ENCODE results near the gene ARHGAP28. TPM values are rescaled to one million over a fixed set of nuclear protein-coding genes. Genes with fewer than 3 reads are reported as not detected.
"Not testable (repeated sequence)": the region's sequence is repeated elsewhere in the genome, so short reads cannot be mapped to it uniquely, and the experiment has no call there.

The ARHGAP28 gene
- total RNA-seq, 1 donor from 2014 or later: 117 TPM

DNA sequence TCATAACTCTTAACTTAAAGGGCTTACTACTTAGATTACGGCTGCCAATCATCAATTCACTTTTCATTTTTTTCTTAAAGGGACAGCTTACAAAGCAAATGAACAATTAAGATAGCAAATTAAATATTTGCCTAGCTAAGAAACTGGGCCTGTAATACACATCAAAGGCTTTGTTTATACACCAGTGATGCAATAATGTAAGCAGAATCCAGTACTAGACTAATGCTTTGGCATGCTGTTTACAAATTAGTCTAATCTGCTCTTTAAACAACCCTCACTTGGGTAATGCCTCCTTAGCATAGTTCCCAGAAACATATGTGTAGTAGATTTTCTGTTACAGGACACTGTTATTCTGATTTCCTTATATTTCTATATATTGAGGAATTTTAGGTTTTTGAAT lies 105.8 kb downstream of the ARHGAP28 start:
- peaks cover 4% of the 10 kb centered on the region for H3K9me3 Mint-ChIP-seq (ENCODE audit: low read depth)

DNA sequence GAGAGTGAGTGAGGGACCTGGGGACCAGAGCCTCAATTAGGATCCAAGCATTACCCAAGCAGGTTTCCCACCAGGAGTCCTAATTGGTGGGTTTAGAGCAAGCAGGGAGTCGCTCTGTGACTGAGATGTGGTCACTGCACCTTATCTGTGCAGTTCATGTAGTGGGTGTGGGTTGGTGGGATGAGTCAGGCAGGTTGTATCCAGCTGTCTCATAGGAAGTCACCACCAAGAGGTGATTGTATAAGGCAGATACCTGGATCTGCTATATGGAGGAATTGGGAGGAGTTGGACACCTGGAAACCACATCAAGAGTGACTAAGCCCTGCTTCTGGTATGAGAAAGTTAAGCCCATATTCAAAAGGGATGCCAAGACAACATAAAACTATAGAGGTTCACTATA lies 106.8 kb downstream of the ARHGAP28 start:
- no peaks in the 10 kb centered on the region for H3K27me3 Mint-ChIP-seq
- no peak for DNase-seq (ENCODE audit: low spot score, unreplicated experiment)
- H3K4me3 Mint-ChIP-seq (ENCODE audit: low read depth): no peak overlapping the region
- no peak overlapping the region for H3K27ac Mint-ChIP-seq
- H3K9me3 Mint-ChIP-seq (ENCODE audit: low read depth): peaks cover 4% of the 10 kb centered on the region
- TF ChIP-seq, protein P1, sequence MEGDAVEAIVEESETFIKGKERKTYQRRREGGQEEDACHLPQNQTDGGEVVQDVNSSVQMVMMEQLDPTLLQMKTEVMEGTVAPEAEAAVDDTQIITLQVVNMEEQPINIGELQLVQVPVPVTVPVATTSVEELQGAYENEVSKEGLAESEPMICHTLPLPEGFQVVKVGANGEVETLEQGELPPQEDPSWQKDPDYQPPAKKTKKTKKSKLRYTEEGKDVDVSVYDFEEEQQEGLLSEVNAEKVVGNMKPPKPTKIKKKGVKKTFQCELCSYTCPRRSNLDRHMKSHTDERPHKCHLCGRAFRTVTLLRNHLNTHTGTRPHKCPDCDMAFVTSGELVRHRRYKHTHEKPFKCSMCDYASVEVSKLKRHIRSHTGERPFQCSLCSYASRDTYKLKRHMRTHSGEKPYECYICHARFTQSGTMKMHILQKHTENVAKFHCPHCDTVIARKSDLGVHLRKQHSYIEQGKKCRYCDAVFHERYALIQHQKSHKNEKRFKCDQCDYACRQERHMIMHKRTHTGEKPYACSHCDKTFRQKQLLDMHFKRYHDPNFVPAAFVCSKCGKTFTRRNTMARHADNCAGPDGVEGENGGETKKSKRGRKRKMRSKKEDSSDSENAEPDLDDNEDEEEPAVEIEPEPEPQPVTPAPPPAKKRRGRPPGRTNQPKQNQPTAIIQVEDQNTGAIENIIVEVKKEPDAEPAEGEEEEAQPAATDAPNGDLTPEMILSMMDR (IDR thresholded peaks at IDR 0.05; ENCODE audit: unreplicated experiment): no peak
- peaks cover 10% of the 10 kb centered on the region for H3K4me1 Mint-ChIP-seq (ENCODE audit: low read depth)
- peaks cover 41% of the 10 kb centered on the region for H3K36me3 Mint-ChIP-seq (ENCODE audit: insufficient read depth)

More for the DNA sequence above, 105.8 kb downstream of the ARHGAP28 start:
- no peak overlapping the region for H3K27ac Mint-ChIP-seq
- peaks cover 10% of the 10 kb centered on the region for H3K4me1 Mint-ChIP-seq (ENCODE audit: low read depth)
- peaks cover 49% of the 10 kb centered on the region for H3K36me3 Mint-ChIP-seq (ENCODE audit: insufficient read depth)
- TF ChIP-seq, protein P1 (IDR thresholded peaks at IDR 0.05; ENCODE audit: unreplicated experiment): no peak
- DNase-seq (ENCODE audit: low spot score, unreplicated experiment): no peak
- H3K4me3 Mint-ChIP-seq (ENCODE audit: low read depth): no peak overlapping the region
- no peaks in the 10 kb centered on the region for H3K27me3 Mint-ChIP-seq

DNA sequence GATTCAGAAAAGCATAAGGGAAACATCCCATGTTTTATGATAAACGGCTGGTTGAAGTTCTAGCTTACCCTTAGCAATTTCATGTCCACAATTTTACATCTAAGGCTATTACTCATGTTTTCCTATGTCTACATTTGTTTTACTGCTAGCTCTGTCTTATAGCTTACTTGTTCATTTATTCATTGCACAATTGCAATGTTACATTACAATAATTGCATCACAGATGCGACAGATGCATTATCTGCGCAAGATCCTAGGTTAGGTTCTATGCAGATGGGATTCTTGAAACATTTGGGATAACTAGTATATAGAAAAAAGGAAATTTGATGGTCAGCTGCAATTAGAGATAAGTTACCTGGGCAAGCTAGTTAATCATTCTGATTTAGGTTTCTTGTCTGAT lies 108.4 kb downstream of the ARHGAP28 start:
- no peak for DNase-seq (ENCODE audit: low spot score, unreplicated experiment)
- no peak overlapping the region for H3K27ac Mint-ChIP-seq
- no peaks in the 10 kb centered on the region for H3K9me3 Mint-ChIP-seq (ENCODE audit: low read depth)
- peaks cover 14% of the 10 kb centered on the region for H3K4me1 Mint-ChIP-seq (ENCODE audit: low read depth)
- no peaks in the 10 kb centered on the region for H3K27me3 Mint-ChIP-seq
- TF ChIP-seq, protein P1 (IDR thresholded peaks at IDR 0.05; ENCODE audit: unreplicated experiment): no peak
- no peak overlapping the region for H3K4me3 Mint-ChIP-seq (ENCODE audit: low read depth)
- peaks cover 27% of the 10 kb centered on the region for H3K36me3 Mint-ChIP-seq (ENCODE audit: insufficient read depth)

DNA sequence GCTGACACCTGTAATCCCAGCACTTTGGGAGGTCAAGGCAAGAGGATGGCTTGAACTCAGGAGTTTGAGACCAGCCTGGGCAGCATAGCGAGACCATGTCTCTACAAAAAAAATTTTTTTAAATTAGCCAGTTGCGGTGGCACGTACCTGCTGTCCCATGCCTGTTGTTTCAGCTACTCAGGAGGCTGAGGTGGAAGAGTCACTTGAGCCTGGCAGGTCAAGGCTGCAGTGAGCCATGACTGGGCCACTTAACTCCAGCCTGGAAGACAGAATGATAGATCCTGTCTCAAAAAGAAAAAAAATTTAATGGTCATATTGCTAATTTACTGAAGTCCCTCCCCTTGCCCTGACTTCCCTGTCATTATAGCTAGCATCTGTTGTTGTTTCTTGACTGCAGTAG lies 112.6 kb downstream of the ARHGAP28 start:
- no peaks in the 10 kb centered on the region for H3K27me3 Mint-ChIP-seq
- no peaks in the 10 kb centered on the region for H3K9me3 Mint-ChIP-seq (ENCODE audit: low read depth)
- H3K4me3 Mint-ChIP-seq (ENCODE audit: low read depth): no peak overlapping the region
- H3K27ac Mint-ChIP-seq: no peak overlapping the region
- DNase-seq (ENCODE audit: low spot score, unreplicated experiment): no peak
- peaks cover 4% of the 10 kb centered on the region for H3K4me1 Mint-ChIP-seq (ENCODE audit: low read depth)
- H3K36me3 Mint-ChIP-seq (ENCODE audit: insufficient read depth): peaks cover 38% of the 10 kb centered on the region
- TF ChIP-seq, protein P1 (IDR thresholded peaks at IDR 0.05; ENCODE audit: unreplicated experiment): no peak

DNA sequence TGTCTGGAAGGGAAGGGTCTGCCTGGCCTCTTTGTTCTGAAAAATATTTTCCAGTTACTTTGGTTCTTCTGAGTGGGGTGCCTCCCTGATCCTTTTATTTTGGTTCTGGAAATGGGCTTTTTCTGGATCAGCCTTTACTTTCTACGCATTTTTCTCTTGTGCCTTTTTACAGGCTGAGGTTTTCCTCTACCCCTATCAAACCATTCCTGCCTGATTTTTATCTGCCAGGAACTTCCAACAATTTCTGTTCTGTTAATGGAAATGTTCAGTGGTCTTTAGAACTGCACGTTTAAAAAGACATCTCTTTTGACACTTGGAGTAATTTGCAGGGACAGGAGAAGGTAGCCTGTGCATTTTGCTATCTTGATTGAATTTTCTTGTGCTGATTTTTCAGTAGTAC lies 113.8 kb downstream of the ARHGAP28 start:
- DNase-seq (ENCODE audit: low spot score, unreplicated experiment): no peak
- Mint-ChIP-seq H3K27me3 (no peaks in the 10 kb centered on the region), H3K4me3 (ENCODE audit: low read depth) (no peak overlapping the region), H3K27ac (no peak overlapping the region), H3K9me3 (ENCODE audit: low read depth) (no peaks in the 10 kb centered on the region), H3K4me1 (ENCODE audit: low read depth) (peaks cover 4% of the 10 kb centered on the region), H3K36me3 (ENCODE audit: insufficient read depth) (peaks cover 29% of the 10 kb centered on the region)
- TF ChIP-seq, protein P1 (IDR thresholded peaks at IDR 0.05; ENCODE audit: unreplicated experiment): no peak

DNA sequence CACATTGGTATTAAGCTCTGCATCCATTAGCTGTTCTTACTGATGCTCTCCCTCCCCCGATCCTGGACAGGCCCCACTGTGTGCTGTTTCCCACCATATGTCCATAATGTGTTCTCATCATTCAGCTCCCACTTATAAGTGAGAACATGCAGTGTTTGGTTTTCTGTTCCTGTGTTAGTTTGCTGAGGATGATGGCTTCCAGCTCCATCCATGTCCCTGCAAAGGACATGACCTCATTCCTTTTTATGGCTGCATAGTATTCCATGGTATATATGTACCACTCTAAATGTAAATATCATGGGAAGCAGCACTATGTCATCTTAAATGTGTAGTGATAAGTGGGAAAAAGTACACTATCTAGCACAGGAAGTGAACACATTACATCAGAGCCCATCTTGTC lies 116.0 kb downstream of the ARHGAP28 start:
- peaks cover 32% of the 10 kb centered on the region for H3K36me3 Mint-ChIP-seq (ENCODE audit: insufficient read depth)
- H3K4me1 Mint-ChIP-seq (ENCODE audit: low read depth); H3K27me3 Mint-ChIP-seq; H3K4me3 Mint-ChIP-seq (ENCODE audit: low read depth); H3K9me3 Mint-ChIP-seq (ENCODE audit: low read depth); H3K27ac Mint-ChIP-seq; DNase-seq (ENCODE audit: low spot score, unreplicated experiment): not testable (repeated sequence)

All from progenitor cell of endocrine pancreas (in vitro differentiated cells).